ENCODE results near the gene MITF.

DNA sequence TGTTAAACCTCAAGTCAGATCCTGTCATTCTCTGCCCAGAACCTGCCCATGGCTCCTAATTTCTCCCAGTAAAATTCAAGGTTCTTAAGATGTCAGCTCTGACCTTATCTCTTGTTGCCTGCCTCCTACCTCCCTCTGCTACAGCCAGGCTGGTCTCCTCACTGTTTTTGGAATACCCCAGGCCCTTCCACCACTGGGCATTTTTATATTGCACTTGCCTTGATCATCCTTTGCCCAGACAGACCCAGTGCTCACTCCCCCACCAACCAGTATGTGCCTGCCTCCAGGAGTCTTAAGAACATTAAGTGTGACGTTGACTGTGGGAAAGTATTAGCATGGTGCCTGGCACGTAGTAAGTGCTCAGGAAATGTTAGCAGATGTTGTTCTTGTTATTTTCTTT, 3.1 kb downstream of the MITF start:
- TF ChIP-seq, protein P1, sequence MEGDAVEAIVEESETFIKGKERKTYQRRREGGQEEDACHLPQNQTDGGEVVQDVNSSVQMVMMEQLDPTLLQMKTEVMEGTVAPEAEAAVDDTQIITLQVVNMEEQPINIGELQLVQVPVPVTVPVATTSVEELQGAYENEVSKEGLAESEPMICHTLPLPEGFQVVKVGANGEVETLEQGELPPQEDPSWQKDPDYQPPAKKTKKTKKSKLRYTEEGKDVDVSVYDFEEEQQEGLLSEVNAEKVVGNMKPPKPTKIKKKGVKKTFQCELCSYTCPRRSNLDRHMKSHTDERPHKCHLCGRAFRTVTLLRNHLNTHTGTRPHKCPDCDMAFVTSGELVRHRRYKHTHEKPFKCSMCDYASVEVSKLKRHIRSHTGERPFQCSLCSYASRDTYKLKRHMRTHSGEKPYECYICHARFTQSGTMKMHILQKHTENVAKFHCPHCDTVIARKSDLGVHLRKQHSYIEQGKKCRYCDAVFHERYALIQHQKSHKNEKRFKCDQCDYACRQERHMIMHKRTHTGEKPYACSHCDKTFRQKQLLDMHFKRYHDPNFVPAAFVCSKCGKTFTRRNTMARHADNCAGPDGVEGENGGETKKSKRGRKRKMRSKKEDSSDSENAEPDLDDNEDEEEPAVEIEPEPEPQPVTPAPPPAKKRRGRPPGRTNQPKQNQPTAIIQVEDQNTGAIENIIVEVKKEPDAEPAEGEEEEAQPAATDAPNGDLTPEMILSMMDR (IDR thresholded peaks at IDR 0.05; ENCODE audit: low read depth, low read length), result no peak
- no peak for TF ChIP-seq EZH2phosphoT487 (IDR thresholded peaks at IDR 0.05; ENCODE audit: low read depth)
